NCI-H446 treated with DMSO at 0.1 percent for 48 hours (cell line): ENCODE data around the gene BOK.
"Not testable (repeated sequence)": the region's sequence is repeated elsewhere in the genome, so short reads cannot be mapped to it uniquely, and the experiment has no call there.

ENCODE experiments used
- DNase-seq: peaks from one replicate; lab custom pipeline; 2025; lab: John Stamatoyannopoulos, UW

The BOK gene

DNA sequence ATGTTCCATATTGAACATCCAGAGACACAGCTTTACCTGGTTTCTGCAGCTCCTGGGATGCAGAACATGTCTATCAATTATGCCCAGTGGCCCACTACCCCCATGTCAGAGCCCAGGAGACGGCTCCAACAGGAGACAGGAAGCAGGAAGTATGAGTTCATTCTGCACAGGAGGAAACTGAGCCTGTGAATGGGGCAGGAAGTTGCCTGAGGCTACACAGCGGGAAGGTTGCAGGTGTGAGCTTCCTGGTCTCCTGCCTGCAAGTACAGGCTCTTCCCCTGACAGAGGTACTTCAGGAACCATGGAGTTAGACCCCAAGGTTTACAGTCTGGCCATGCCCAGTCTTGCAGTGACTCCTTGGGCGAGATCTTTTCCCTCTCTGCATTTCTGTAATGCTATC lies 2.8 kb upstream of the BOK start:
- DNase-seq, result no peak

DNA sequence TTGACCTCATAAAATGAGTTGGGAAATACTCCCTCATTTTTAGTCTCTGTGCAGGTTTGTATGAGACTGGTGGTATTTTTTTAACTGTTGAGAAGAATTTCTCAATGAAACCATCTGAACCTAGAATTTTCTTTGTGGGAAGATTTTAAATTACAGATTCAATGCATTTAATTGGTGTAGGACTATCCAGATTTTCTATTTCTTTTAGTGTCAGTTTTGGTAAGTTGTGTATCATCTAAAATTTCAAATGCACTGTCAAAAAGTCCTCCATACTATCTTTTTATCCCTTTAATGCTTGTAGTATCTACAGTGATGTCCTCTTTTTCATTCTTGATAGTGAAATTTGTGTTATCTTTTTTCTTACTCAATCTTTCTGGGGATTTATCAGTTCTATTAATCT lies 1.8 kb upstream of the BOK start:
- no peak for DNase-seq

DNA sequence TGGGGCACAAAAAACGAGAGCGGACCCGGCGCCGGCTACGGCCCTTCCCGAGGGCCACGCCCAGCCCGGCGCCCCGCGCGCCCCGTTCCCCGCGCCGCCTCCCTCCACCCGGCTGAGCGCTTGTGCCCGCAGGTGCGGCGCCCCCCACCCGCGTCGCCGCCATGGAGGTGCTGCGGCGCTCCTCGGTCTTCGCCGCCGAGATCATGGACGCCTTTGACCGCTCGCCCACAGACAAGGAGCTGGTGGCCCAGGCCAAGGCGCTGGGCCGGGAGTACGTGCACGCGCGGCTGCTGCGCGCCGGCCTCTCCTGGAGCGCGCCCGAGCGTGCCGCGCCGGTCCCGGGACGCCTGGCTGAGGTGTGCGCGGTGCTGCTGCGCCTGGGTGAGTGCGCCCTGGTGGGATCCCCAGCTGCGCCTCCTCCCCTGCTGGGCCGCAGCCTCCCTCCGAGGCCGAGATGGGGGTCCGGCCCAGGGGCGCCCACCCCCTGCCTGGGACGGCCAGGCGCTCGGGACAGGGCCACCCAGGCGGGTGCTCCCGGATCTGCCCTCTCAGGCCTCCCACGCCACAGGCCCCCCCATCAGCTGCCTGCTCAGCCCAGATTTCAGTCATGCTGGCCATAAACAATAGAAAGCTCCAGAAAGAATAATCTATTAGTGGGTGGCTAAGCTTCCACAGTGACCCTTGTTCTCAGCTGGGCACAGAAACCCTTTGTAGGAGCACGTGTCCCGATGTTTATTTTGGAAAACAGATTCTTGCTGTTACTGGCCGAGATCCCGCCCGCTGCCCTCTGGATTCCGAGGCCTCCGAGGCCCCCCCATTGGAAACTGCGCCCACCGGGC lies 997 bp downstream of the BOK start:
- no peak for DNase-seq

DNA sequence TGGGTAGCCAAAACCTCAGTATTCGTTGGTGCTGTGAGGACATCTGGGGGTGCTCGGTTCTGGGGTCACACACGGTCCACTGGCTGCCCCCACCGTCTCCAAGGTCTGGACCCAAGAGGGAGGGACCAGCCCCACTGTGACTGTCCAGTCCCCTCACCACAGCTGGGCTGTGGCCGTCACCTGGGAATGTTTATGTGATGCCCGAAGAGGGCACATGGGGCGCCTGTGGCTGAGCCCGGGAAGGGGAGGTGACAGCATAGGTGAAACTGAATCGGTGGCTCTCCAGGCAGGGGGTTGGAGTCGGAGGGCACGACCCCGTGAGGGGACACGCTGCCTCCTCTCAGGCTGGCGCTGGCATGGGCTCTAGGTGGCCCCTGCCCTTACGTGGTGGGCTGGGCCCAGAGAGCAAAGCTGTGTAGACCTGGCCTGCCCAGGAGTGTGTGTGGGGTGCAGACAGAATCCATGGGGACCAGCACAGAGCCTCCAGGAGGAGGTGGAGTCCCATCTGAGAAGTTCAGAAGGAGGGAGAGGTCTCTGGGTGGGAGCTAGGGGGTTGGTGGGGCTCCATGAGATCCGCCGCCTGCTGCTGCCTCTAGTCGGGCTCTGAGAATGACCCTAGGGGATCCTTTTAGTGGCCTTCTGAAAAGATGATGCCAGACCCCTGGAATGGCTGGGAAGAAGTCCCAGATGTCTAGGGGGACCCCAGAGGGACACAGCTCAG lies 1.8 kb downstream of the BOK start:
- no peak for DNase-seq

DNA sequence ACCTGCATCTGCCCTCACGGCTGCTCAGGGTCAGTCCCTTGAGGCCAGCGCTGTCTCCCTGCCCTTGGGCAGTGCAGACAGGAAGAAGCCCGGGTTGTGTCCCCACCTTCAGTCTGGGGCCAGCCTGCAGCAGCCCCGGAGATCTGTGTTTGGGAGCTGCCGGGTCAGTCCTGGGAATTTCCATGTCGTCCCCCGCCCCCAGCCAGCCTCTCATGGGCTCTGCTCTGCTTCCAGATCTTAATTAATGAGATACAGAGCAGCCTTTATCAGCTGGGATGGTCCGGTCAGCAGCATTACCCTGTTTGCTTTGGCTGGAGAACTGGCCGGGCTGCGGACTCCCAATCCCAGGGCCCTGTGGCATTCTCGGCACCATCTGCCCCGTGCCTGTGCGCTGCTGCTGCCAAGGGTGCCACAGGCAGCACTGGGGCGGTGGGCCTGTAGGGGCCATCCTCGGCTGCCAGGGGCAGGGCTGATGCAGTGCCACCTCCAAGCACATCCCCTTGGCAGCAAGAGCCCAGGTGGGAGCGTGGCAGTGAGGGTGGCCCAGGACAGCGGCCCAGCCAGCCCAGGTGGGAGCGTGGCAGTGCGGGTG lies 2.4 kb downstream of the BOK start:
- DNase-seq, result no peak

DNA sequence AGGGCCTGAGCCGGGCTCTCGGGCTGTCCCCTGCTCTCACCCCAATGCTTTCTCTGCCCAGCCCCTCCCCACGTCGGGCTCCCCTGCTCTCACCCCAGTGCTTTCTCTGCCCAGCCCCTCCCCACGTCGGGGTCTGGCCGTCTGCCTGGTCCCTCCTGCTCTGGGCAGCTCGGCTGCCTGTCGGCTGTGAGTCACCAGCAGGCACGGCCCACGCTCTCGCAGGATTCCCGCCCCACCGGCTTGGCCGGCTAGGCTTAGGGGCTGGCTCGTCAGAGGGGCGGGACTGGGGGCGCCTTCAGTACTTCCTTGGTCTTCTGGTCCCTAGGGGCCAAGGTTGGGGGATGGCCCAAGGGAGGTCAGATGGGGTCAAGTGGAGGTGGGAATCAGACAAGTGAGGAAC lies 3.3 kb downstream of the BOK start:
- DNase-seq, result no peak

DNA sequence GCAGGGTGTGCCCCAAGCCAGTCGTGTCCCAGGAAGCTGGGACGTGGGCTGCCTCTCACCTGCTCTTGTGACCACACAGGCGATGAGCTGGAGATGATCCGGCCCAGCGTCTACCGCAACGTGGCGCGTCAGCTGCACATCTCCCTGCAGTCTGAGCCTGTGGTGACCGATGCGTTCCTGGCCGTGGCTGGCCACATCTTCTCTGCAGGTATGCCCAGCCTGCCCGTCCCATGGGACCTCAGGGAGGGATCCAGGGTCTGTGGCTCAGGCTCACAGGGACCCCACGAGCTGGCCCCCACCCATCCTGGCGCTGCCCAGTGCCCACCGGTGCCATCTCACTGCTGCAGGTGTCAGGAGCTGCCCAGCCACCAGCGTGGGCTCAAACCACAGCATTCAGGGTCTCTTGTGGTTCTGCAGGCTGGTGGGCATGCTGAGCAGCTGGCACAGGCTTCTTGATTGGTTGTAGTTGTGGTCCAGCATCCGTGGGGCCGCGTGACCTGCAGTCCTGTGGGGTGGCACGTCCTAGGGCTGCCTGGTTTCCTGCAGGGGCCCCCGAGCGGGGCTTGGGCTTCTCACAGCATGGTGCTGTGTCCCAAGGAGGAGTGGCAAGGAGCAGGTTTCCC lies 3.8 kb downstream of the BOK start:
- no peak for DNase-seq

DNA sequence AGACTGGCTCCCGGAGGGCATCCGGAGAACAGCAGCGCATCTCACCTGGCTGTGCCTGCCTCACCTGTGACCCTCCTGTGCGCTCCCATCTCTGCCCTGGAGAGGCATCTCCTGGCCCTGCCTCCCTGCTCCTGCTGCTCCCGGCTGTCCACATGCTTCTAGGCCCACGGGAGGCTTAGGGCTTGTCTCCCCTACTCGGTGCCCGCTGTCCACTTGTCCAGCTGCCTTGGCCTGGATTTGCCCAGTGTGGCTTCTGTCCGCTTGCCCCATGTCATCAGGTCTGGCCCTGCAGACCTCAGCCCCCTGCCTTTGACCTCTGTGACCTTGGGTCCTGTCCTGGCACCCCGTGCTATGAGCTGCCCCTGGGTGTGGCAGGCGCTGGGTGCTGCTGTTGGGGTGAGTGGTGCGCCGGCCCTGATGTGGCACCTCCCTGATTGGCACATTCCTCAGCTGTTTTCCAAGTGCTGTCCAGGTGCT lies 4.5 kb downstream of the BOK start:
- DNase-seq, result no peak

DNA sequence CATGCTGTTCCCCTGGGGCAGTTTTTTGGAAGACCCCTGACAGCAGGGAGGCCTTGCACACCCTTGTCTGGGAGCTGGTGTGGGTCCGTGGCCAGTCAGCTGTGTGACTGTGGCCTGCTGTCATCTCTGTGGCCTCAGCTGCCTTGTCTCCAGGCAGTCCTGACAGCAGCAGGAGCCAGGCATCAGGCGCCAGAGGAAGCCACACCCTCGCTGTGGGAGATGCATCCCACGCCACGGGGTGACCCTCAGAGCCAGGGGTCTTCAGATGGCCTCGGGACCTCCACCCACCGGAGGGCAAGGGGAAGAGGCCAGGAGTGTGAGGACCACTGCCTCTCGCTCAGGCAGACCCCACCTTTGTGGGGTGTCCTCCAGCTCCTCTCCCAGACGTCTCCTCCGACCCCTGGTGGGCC lies 5.0 kb downstream of the BOK start:
- DNase-seq, result no peak

DNA sequence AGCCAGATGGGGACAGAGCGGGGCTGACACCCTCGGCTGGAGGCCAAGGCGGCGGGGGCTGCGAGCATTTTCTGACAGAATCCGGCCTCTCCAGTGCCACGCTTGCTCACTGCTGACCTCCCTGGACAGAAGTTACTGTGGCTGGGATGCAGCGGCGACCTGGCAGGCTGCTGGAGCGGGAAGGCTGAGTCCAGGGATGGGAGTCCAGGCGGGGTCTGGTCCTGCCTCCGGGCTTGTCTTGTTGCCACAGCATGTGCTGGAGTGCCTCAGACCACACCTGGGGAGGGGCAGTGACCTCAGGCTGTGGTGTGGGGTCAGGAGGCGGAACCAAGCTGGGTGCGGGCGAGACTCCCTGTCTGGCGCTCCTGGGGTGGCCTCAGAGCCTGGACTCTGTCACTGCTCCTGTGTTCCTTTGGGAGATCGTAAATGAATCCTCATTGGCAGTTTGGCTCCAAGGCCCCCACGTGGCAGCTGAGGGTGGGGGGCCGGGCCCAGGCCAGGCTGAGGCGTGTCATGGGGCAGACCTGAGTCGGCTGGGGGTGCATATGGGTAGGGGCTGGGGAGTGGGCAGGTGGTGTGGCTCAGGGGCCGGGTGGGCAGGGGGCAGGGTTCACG lies 5.5 kb downstream of the BOK start:
- no peak for DNase-seq

DNA sequence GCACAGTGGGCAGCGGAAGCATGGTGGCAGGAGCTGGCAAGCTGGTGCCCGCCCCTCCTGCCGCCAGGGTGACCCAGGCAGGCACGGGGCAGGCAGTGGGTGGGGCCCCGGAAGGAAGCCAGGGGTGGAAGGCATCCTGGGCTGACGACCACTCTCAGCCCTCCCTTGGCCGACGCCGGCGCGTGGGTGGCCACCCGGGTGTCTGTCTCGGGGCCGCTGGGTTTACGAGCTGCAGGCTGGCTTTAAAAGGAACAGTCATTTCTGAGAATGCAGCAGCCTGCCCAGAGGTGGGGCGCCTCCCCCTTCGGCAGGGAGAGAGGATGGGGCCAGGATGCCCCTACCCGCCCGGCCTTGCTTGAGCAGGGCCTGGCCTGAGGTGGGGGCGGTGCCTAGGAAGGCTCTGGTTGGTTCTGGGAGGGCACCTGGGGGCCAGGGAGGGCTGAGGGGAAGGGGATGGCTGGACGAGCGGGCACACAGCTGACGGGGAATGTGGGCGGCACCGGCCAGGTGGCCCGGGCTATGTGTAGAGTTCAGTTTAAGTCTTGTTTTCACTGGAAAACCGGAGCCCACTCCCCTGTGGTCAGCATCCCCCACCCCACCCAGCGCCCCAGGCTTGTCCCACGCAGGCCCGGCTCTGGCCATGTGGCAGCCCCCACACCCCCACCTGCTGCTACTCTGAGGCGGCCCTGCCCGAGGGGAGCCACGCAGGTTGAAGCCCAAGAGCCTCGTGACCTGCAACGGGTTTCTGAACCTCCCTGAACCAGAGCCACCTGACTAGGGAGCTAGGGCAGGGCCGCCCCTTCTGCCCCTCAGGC lies 6.3 kb downstream of the BOK start:
- no peak for DNase-seq

DNA sequence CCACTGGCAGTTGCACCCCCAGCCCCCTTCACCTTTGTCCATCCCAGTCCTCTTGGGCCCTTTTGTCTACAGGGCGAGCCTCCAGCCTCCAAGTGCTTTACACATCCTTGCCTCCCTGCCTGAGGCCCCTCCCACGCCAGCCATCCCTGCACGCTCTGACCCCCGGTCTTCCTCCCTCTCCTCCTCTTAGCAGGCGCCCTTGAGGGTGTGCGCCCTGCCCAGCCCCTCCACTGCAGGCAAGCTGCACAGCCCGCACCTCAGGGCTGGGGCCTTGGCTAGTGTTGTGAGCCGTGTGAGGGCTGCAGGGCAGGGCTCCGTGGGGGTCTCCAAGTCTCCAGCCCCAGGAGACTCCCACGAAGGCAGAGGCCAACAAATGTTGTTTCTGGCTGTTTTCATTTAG lies 6.9 kb downstream of the BOK start:
- DNase-seq, result no peak

DNA sequence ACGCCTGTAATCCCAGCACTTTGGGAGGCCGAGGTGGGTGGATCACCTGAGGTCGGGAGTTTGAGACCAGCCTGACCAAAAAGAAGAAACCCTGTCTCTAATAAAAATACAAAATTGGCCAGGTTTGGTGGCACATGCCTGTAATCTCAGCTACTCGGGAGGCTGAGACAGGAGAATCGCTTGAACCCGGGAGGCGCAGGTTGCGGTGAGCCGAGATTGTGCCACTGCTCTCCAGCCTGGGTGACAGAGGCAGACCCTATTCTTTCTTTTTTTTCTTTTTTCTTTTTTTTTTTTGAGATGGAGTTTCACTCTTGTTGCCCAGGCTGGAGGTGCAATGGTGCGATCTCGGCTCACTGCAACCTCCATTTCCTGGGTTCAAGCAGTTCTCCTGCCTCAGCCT lies 7.5 kb downstream of the BOK start:
- not testable (repeated sequence) for DNase-seq

DNA sequence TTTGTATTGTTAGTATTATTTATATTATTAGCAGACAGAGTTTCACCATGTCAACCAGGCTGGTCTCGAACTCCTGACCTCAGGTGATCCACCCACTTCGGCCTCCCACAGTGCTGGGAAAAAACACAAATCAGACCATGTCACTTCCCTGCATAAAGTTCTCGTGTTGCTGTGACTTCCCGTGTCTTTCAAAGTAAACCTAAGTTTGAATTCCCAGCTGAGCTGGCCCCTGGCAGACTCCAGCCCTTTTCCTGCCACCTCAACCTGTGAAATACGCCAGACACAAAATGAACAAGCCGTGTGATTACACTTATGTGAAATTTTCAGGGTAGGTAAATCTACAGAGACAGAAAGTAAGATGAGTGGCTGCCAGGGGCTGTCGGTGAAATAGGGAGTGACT lies 7.9 kb downstream of the BOK start:
- DNase-seq, result no peak

DNA sequence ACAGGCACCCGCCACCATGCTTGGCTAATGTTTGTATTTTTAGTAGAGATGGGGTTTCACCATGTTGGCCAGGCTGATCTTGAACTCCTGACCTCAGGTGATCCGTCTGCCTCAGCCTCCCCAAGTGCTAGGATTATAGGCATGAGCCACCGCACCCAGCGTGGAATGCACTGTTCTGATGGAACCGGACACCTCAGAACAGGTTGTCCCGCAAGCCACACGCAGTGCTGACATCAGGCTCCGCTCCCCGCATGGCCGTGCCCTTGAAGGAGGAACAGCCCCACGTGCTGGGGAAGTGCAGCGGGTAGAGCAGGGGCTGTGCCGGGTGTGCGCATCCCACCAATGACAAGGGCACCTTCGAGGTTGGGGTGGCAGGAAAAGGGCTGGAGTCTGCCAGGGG lies 8.7 kb downstream of the BOK start:
- not testable (repeated sequence) for DNase-seq

DNA sequence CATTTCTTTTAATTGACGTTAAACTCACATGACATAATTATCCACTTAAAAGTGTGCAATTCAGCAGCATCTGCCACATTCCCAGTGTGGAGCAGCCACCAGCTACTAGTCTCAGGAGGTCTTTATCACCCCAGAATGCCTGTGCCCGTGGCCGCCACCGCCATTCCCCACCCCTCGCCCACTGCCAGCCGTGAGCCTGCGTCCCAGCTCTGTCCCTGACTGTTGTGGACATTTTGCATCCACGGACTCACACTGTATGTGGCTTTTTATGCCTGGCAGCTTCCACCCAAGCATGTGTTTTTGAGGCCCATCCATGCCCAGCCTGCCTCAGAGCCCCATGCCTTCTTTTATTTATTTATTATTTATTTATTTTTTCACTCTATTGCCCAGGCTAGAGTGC lies 9.2 kb downstream of the BOK start:
- DNase-seq, result no peak

DNA sequence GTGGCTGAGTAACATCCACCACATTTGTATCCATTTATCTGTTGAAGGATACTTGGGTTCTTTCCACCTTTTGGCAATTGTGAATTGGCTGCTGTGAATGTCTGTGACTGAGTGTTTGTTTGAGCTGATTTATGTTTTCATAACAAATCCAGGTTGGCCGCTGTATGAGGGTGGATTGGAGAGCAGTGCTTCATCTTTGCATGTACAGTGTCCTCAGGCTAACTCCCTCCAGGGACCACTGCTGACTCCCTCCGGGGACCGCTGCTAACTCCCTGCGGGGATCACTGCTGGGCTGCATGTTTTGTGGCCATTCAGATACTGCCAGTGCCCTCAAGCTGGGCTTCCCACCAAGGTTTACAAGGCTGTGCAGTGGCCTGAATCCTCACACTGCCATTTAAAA lies 10.2 kb downstream of the BOK start:
- DNase-seq, result no peak

DNA sequence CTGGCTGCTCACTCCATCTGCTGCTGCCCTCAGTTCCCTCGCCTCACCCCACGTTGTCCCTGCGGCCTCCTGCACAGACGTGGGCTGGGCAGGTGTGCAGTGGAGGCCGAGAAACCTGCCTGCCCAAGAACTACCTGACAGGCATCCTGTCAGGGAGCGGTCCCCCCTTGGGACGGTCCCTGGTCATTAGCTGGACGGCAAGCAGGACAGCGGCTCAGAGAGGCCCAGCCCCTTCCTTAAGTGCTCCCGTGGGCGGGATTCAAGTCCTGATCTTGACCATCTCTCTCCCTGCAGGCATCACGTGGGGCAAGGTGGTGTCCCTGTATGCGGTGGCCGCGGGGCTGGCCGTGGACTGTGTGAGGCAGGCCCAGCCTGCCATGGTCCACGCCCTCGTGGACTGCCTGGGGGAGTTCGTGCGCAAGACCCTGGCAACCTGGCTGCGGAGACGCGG lies 11.3 kb downstream of the BOK start:
- no peak for DNase-seq

DNA sequence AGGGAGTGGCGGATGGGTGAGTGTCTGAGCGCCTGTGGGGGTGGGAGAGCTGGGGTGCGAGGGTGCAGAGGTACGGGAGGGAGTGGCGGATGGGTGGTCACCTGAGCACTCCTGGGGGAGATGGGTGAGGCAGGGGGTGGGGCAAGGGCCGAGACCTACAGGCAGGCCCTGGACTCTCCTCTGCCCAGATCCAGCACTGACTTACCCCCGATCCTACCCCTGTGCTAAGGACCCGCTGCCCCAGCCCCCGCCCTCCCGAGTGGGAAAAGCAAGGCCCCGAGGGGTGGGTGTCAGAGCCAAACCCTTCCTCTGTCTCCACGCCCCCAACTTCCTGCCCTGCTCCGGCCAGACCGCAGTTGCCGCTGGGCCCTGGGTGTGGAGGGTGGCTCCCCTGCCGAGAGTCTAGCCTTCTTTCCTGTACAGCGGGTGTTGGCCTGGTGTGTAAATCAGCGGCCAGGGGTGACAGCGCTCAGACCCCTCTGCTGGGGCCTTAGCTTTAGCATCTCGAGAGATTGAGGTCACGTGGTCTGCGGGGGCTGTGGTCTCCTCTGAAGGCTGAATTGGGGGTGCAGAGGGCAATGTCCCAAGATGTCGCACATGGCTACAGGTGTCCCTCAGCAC lies 12.5 kb downstream of the BOK start:
- DNase-seq, result no peak

DNA sequence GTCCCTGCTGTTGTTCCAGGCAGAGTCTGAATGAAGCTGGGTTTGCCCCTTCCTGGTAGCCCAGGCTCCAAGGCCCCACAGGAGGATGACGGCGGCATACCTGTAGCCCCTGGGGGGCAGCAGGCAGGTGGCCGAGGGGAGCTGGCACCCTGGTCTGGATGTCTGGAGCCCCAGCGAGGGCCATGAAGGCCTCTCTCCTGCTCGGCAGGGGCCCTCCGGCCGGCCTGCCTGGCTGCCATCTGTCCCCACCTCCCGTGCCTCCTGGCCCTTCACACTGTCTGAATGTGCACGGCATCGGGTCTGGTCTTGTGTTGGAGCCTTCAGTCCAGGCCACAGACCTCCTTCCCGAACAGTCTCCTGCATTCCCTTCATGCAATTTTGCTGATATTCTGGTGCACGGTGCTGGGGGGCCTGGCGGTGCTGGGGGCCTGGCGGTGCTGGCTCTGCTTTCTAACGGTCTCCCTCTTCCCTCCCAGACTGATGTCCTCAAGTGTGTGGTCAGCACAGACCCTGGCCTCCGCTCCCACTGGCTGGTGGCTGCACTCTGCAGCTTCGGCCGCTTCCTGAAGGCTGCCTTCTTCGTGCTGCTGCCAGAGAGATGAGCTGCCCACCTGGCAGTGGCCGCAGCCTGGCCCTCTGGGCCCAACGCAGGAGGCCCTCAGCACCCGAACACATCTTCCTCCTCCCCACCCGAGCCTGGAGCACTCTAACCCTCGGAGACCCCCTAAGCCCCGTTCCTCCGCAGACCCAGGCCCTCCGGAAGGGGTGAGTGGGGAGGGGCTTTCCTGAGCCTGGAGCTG lies 13.5 kb downstream of the BOK start:
- no peak for DNase-seq
